Measurements from ENCODE around the gene RNF217.

- no peak for TF ChIP-seq RAD51 (IDR thresholded peaks at IDR 0.05)
- TF ChIP-seq POLR2AphosphoS5 (IDR thresholded peaks at IDR 0.05; ENCODE audit: low read length): no peak
Observed at GRCh38 chr6:124979294-124979678, 17.0 kb downstream of the RNF217 start.
